GM20000 (cell line): ENCODE data around the gene SPSB3.

Source experiments
- DNase-seq: peaks from one replicate; pipeline ENCODE4 v3.0.0; 2012; ENCODE audit warnings: low spot score
- CTCF ChIP-seq: IDR thresholded peaks from 2 replicates; pipeline ENCODE4 v1.5.1; 2012; ENCODE audit warnings: mild to moderate bottlenecking, control low read depth; ENCODE audit errors: extremely low read depth, missing control alignments

SPSB3 gene

GRCh38 chr16:1794221-1794871 lies 12.0 kb upstream of the SPSB3 start:
- DNase-seq: no peak
- TF ChIP-seq CTCF: no peak

GRCh38 chr16:1793578-1794220 lies 11.3 kb upstream of the SPSB3 start, which contains the start of gene IGFALS:
IGFALS (minus strand) TSS chr16:1793705; CDS start chr16:1793652, 53 bp downstream.
- TF ChIP-seq CTCF: no peak
- DNase-seq: no peak

GRCh38 chr16:1792836-1793577 lies 10.6 kb upstream of the SPSB3 start:
- no peak for TF ChIP-seq CTCF
- no peak for DNase-seq

- no peak for TF ChIP-seq CTCF
- DNase-seq: no peak
Measured at GRCh38 chr16:1791943-1792812, 9.8 kb upstream of the SPSB3 start.

GRCh38 chr16:1791256-1791942 lies 9.0 kb upstream of the SPSB3 start:
- no peak for TF ChIP-seq CTCF
- no peak for DNase-seq

- no peak for DNase-seq
- no peak for TF ChIP-seq CTCF
Measured at GRCh38 chr16:1790611-1791255, 8.4 kb upstream of the SPSB3 start.
